CD4-positive, alpha-beta T cell treated with Interleukin-21 for 1 hour (primary cell): Measurements from ENCODE around the gene TMEM127.
A peak's percentile ranks its signal among the peaks of the same experiment; 100 is the strongest.
"Not testable (repeated sequence)": the region's sequence is repeated elsewhere in the genome, so short reads cannot be mapped to it uniquely, and the experiment has no call there.

Experiments
- DNase-seq: peaks from one replicate; pipeline ENCODE4 v3.0.0-alpha.2; 2020

TMEM127 gene

DNA sequence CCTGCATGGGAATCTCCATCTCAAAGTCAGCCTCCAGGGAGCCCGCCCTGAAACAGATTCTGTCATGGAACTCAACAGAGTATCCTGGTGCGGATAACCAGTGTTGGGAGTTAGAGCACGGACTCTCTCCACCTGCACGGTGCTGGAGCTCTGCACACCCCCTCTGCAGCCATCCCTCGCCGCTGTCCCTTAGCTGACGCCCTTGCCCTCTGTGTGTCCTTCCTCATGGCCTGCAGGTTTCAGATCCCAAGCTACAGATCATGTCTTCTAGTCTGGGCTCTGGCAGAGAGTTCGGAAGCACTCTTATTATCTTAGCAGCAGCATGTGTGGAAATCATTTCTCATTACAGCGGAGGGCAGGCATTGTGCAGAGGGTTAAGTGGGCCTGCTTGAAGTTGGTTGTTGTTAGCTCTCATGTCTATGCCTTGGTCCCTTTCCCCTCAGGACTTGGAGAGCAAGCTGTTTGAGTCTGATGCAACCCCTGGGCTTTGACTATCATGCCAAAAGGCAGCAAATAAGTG lies 26.0 kb downstream of the TMEM127 start:
- DNase-seq, result no peak

DNA sequence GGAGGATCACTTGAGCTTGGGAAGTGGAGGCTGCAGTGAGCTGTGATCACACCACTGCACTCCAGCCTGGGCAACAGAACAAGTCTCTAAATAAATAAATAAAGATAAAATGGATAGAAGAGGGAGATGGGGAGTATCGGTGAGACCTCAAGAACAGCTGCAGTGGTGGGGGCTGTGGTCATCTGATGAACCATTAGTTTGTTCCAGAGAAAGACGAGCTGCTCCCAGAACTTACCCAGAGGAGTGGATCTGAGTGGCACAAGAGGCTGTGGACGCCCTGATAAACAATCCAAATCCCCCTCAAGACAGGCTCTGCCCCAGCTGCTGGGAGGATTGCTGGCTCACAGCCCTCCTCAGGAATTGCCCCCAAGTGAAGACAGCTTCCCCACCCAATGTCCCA lies 26.7 kb downstream of the TMEM127 start:
- DNase-seq, result no peak

- no peak for DNase-seq
These were observed 27.5 kb downstream of the TMEM127 start for GRCh38 chr2:96238266-96238665.

GRCh38 chr2:96236882-96237281 lies 28.9 kb downstream of the TMEM127 start:
- DNase-seq, result no peak

DNA sequence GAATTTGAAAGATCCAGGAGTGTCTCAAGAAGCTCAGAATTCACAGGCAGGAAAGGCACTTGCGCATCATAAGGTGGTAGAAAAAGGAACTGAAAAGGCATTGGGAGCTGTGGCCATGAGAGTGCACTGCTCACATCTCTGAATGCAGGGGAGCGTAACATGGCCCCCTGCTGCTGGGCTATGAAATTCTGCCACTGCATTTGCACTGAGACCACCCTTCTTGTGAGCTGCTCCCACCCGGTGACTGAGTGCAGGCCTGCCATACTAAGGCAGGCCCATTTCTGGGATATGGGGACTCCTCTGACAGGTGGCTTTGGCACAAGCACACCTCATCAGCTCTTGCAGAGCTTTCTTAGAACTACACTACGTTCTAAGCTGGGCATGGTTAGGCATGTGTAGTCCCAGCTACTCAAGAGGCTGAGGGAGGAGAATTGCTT lies 31.9 kb downstream of the TMEM127 start:
- DNase-seq, result no peak

DNA sequence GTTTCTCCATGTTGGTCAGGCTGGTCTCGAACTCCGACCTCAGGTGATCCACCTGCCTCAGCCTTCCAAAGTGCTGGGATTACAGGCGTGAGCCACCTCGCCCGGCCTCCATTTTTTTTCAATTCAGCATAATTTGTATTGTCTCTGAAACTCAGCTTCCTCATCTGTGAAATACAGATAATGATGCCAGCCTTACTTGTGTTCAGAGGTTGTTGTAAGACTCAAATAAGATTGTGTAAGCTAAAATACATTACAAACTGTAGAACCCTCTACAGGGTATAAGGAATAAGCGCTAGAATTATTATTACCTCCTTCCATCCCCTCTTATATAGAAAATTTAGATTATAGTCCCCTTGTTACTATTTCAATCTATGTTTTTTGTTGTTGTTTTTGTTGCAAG lies 32.4 kb downstream of the TMEM127 start:
- no peak for DNase-seq

GRCh38 chr2:96231316-96231715 lies 34.5 kb downstream of the TMEM127 start:
- DNase-seq, result no peak

GRCh38 chr2:96225016-96225533 lies 40.7 kb downstream of the TMEM127 start:
- no peak for DNase-seq

DNA sequence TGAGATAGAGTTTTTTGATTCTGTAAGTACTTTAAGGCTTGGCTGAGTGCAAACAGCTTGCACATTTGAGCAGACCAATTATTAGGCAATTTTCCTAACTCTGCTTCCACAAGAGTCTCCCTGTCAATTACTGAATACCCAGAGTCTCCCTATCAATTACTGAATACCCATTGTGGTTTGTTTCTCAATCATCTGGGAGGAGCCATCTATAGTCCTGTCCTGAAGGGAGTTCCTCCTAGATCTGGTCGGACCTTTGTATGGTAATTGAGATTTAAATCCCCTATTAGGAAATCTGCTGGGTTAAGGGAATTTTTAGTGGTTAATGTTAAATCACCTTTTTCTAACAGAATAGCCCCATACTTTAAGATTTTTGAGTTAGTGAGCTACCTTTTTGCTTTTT lies 44.7 kb downstream of the TMEM127 start:
- not testable (repeated sequence) for DNase-seq

DNA sequence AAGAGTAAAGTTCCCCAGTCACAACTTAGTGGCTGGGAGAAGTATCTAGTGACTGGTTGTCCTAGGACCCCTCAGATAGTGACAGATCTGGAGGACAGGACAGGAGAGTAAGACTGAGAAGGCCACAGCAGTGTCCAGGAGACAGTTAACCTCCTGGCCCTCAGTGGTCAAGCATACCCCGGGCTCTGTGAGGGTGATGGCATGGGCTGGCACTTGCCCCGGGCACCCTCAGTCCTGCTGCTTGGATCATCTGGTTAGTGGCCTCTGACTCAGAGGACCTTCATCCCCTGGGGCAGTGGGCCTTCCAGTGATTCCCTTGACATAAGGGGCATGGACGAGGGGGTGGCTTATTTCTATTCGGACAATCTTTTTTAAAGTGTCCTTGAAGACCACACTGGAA lies 45.8 kb downstream of the TMEM127 start:
- DNase-seq, result not testable (repeated sequence)

DNA sequence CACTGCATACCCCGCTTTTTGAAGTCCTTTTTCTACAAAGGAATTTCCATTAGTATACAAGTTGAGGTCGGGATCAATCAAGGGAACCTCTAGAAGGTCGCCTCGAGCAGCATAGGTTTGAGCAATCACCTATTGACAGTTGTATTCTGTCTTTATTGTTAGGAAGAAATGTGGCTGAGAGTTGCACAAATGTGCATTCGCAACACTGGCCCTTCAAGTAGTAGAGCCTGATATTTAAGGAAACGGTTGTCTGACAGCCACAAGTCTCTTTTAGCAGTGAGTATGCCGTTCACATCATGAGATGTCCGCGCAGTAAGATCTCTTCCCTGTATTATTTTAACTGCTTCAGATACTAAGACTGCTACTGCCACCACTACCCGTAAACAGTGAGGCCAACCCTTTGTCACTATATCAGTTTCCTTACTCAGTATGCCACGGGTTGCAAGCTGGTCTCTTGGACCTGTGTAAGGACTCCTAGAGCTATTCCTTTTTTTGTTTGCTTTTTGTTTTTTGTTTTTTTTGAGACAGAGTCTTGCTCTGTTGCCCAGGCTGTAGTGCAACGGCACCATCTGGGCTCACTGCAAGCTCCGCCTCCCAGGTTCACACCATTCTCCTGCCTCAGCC lies 47.2 kb downstream of the TMEM127 start:
- no peak for DNase-seq

DNA sequence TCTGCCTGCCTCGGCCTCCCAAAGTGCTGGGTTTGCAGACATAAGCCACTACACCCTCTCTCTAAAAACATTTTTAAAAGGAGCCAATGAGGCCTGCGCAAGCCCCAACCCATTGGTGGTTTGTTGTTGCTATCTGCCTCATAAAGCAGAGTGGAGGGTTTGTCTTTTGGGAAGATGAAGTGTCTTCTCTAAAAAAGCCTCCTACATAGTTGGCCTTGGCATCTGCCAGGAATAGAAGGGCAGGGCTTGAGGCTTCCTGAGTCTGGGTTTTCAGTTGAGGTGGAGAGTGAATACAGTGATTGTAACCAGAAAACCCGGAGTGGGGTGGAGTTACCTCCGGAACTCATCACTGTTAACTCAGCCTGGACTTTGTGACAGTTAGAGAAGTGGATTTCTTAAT lies 51.2 kb downstream of the TMEM127 start:
- DNase-seq, result no peak

DNA sequence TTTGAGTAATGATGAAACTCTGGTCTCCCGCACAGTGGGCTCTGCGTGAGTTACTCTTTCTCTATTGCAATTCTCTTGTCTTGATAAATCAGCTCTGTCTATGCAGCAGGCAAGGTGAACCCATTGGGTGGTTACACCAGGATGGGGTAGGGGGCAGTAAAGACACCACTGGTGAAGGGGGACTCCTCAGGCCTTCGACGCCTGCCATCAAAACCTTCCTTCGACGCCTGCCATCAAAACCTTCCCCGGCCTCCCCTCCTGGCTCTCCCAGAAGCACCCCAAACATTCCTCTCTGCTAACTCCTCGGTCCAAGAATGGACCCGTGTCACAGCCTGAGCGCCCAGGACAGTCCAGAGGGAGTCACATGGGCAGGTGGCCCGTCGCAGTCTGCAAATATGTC lies 52.4 kb downstream of the TMEM127 start:
- no peak for DNase-seq

- no peak for DNase-seq
These were observed 53.5 kb downstream of the TMEM127 start for GRCh38 chr2:96212339-96212738.

DNA sequence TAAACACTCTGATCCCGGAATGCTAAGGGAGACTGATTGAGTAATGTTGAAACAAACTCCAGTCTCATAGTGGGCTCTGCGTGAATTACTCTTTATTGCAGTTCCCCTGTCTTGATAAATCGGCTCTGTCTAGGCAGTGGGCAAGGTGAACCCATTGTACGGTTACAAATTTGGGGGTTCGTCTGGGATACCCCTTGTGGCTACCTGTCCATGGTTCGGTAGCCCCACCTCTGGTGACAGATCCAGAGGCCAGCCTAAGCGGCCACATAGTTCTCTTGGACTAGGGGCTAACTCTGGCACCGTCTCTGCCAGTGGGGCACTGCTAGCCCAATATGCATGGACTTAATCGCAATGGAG lies 56.1 kb downstream of the TMEM127 start:
- DNase-seq, result no peak

DNA sequence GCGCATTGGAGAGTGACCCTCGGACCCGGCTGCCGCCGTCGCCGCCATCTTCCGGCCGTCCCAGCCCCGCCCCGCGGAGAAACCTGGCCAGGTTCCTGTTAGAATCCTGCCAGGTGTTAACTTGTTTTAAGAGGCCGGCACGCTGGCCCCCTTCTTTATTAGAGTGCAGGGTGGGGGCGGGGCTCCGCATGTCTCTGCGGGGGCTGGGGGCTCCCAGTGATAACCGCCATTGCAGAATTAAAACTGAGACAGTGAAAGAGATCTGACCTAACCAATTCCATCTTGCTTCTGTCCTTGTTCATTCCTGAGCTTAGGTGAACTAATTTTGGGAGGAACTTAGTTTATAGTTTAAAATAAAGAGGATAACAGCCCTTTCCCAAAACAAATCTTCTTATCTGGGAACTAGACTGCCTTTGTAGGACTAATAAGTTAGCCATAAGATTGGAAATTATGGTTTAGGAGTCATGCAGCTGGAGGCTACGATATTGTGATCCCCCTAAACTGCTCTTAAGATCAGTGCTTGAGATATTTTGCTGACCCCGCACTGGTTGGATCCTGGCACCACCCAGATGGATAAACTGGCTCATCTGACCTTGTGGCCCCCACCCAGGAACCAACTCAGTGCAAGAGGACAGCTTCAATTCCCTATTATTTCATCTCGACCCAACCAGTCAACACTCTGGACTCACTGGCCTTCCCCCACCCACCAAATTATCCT lies 56.6 kb downstream of the TMEM127 start:
- DNase-seq, result no peak

DNA sequence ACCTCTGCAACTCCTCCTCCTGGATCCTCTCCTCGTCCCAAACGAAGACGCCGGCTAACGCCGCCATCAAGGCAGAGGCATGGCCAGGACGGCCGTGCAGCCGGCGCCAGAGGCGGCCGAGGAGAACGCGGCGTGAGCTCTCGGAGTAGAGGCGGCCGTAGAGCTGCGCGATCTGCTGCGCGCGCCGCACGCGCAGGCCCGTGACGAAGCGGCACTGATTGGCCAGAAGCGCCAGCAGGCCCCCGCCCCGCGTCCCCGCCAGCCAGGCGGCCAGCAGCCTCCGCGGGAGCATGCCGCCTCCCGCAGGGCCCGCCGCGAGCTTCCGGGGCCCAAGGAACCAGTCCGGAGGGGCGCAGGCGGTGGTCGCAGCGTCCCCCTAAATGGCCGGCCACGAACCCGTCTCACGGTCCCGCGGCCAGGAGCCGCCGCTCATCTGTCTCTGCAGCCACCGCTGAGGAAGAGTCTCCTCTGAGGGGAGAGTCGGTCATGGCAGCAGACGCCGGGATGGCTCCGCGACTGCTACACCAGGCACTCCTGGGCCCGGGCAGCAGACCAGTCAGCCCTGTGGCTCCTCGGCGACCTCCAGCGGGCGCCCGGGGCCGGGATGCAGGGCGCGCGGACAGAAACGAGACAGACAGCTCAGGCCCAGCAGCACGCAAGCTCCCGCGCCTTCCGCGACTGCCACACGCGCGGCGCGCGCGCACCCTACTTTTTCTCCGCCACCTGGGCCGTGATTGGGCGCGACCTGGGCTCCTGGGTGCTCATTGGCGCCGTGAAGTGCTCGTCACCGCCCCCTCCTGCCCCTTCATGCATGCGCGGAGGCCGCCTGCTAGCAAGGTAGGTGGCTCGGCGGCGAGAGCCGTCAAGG lies 57.4 kb downstream of the TMEM127 start, which contains the start of gene STARD7:
Gene STARD7, minus strand, starts transcription at position 685 of the 868 bp plus-strand sequence. Its CDS starts 393 bp downstream, at position 292.
- peak; percentile 96 for DNase-seq

DNA sequence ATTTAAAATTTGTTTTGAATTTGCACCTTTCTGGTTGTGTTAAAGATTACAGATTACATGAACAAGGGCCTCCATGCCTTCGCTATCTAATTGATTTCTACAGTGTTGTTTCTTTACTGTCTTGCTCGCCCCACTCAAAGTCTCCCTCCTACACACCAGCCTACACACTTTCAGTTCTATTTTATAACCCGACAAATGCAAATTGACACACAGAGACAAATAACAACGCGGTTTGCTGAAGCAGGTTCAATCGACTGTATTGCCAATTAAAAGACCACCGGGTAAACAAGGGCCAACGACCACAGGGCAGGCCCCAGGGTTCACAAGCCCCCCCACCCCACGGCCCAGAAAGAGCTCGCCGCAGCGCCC lies 58.0 kb downstream of the TMEM127 start:
- no peak for DNase-seq

- DNase-seq, result peak; percentile 45
These were observed 58.6 kb downstream of the TMEM127 start for GRCh38 chr2:96207073-96207773.

- no peak for DNase-seq
These were observed 59.9 kb downstream of the TMEM127 start for GRCh38 chr2:96205888-96206287.

GRCh38 chr2:96204836-96205624 lies 60.8 kb downstream of the TMEM127 start:
- DNase-seq, result no peak
